ELR (cell line): ENCODE data around the gene KLHL9.
"Not testable (repeated sequence)": the region's sequence is repeated elsewhere in the genome, so short reads cannot be mapped to it uniquely, and the experiment has no call there.

Experiments
- DNase-seq: peaks from one replicate; pipeline ENCODE4 v3.0.0-alpha.2; 2015; ENCODE audit warnings: low read depth

The KLHL9 gene

GRCh38 chr9:21334701-21335632 is at the start of gene KLHL9:
TSS of gene KLHL9 (minus strand) at chr9:21335404. CDS start at chr9:21334859, 545 bp downstream.
- peak; percentile 93 for DNase-seq

GRCh38 chr9:21383627-21384026 is 48.4 kb upstream of the KLHL9 start:
- DNase-seq: no peak

- DNase-seq: no peak
Observed at GRCh38 chr9:21381448-21382339, 46.5 kb upstream of the KLHL9 start.

- not testable (repeated sequence) for DNase-seq
Observed at GRCh38 chr9:21371467-21371866, 36.3 kb upstream of the KLHL9 start.

GRCh38 chr9:21367957-21368356 is 32.8 kb upstream of the KLHL9 start, which contains the start of gene IFNA13:
TSS of gene IFNA13 (minus strand) at chr9:21368057. CDS start at chr9:21368010, 47 bp downstream.
- DNase-seq: no peak

GRCh38 chr9:21367169-21367568 is 32.0 kb upstream of the KLHL9 start:
- DNase-seq: not testable (repeated sequence)

GRCh38 chr9:21362287-21362686 is 27.1 kb upstream of the KLHL9 start:
- DNase-seq: no peak

GRCh38 chr9:21357479-21358460 is 22.6 kb upstream of the KLHL9 start:
- DNase-seq: peak; percentile 31

- no peak for DNase-seq
Observed at GRCh38 chr9:21350787-21351186, 15.6 kb upstream of the KLHL9 start, which contains the start of gene IFNA6. TSS of gene IFNA6 (minus strand) at chr9:21350887. CDS start at chr9:21350887, 0 bp downstream.

GRCh38 chr9:21348430-21348970 is 13.3 kb upstream of the KLHL9 start:
- no peak for DNase-seq

GRCh38 chr9:21340735-21341134 is 5.5 kb upstream of the KLHL9 start:
- no peak for DNase-seq

GRCh38 chr9:21336457-21336856 is 1.3 kb upstream of the KLHL9 start:
- no peak for DNase-seq

- no peak for DNase-seq
Observed at GRCh38 chr9:21333226-21333625, 2.0 kb downstream of the KLHL9 start.

GRCh38 chr9:21331676-21332402 is 3.4 kb downstream of the KLHL9 start:
- DNase-seq: no peak

- DNase-seq: peak; percentile 68
Observed at GRCh38 chr9:21326526-21327139, 8.6 kb downstream of the KLHL9 start.

- no peak for DNase-seq
Observed at GRCh38 chr9:21324047-21324446, 11.2 kb downstream of the KLHL9 start.

- no peak for DNase-seq
Observed at GRCh38 chr9:21322911-21323461, 12.2 kb downstream of the KLHL9 start.

GRCh38 chr9:21320465-21320864 is 14.7 kb downstream of the KLHL9 start:
- no peak for DNase-seq
